KOPT-K1 (cell line): ENCODE data around the gene PRKN.
"Not testable (repeated sequence)": the region's sequence is repeated elsewhere in the genome, so short reads cannot be mapped to it uniquely, and the experiment has no call there.

Experiments used
- H3K27ac ChIP-seq: fragments of 200-600 bp; sonication (generic); 2 replicates; pipeline ENCODE4 v1.5.1; 2016; ENCODE audit warnings: antibody characterized with exemption, mild to moderate bottlenecking, low read depth, low read length; ENCODE audit not compliant: poor library complexity, severe bottlenecking
- H3K36me3 ChIP-seq: fragments of 200-600 bp; sonication (generic); 2 replicates; pipeline ENCODE4 v1.5.1; 2017; ENCODE audit warnings: antibody characterized with exemption, mild to moderate bottlenecking, low read length, moderate library complexity; ENCODE audit not compliant: insufficient read depth
- H3K9me3 ChIP-seq: fragments of 200-600 bp; sonication (generic); 2 replicates; pipeline ENCODE4 v1.5.1; 2017; ENCODE audit warnings: antibody characterized with exemption, low read length, mild to moderate bottlenecking; ENCODE audit not compliant: insufficient read depth, poor library complexity, severe bottlenecking

Gene PRKN

DNA sequence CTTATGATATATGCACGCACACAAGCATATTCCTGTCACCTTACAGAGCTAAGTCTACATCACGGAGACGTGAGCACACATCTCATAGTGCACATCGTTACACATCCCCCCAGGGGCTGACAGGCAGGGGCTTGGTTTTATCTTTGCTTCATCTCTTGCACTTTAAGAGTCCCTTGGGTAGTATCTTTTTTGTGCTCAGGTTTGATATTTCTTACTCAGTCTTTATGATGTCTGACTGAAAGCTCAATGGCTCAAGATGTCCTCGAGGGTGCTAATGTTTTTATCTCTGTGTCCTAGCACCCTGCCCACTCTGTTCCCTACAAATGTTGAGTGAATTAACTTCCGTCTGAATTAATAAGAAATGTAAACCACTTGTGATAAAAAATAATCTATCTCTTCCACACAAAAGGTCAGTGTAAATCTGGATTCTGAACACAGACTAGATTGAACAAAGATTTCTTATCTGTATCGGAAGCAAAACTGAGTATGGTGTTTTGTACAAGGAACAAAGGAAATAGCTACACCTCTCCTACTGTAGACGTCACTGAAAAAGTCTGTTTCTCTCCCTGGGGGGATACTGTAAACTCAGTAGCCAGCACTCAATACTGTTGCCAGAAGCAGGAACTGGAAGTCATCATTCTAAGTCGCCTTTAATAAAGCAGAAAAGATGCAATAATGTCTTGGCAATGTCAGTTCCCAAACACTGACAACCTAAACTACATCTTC, 195.1 kb downstream of the PRKN start:
- H3K9me3 ChIP-seq = no peaks in the 10 kb centered on the region
- H3K36me3 ChIP-seq = no peaks in the 10 kb centered on the region
- H3K27ac ChIP-seq = no peak overlapping the region

DNA sequence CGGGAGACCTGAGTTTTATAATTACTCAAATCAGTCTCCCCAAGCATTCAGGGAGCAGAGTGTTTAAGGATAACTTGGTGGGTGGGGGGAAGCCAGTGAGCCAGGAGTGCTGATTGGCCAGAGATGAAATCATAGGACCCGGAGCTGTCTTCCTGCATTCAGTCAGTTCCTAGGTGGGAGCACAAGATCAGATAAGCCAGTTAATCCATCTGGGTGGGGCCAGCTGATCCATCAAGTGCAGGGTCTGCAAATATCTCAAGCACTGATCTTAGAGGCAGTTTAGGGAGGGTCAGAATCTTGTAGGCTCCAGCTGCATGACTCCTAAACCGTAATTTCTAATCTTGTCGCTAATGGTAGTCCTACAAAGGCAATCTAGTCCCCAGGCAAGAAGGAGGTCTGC, 196.2 kb downstream of the PRKN start:
- not testable (repeated sequence) for H3K36me3 ChIP-seq, H3K9me3 ChIP-seq, H3K27ac ChIP-seq

DNA sequence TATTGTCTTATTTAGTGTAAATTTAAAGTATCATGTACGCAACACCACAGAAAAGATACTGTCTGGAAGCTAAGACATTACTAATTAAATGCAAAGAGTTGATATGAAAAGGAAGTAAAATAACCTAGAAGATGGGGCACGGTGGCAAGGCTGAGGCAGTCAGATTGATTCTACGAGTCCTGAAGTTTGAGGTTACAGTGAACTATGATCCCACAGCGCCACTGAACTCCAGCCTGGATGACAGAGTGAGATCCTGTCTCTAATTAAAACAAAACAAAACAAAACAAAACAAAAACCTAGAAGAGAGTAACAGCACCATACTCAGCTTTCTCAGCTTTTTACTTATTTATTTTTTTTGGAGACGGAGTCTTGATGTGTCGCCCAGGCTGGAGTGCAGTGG, 199.0 kb downstream of the PRKN start:
- no peaks in the 10 kb centered on the region for H3K36me3 ChIP-seq
- no peaks in the 10 kb centered on the region for H3K9me3 ChIP-seq
- no peak overlapping the region for H3K27ac ChIP-seq

DNA sequence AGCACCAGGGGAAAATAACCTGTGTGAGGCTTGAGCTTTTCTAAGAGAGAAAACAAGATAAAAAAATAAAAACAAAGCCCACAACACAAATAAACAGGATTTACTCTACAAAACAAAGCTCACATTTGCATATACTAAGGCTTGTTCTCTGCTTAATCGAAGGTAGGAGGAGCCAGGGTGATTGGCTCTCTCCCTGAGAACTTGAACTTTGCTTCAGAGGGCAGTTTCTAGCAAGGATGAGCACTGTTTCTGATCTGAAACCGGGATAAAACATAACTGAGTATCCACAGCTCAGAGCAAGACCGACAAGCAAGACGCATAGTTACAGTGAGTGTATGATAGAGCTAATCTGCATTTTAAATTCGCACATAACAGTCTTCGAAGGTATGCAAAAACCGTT, 200.6 kb downstream of the PRKN start:
- Histone ChIP-seq H3K9me3 (no peaks in the 10 kb centered on the region), H3K27ac (no peak overlapping the region), H3K36me3 (no peaks in the 10 kb centered on the region)

DNA sequence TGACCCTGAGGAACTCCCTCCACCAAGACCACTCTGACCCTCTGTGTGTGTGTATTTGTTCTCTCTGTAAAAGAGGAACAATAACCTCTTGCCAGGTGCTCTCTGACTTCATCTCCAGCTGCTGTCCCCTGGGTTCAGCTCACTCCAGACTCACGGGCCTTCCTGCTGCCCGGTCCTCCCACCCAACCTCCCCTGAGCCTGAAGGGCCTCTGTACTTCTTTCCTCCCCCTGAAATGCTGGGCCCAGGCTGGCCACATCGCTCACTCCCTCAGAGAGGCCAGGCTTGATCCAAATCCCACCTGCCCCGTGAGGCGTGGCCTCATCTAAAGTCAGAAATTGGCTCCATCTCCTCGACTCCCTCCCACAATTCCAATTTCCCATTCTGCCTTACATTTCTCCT, 202.4 kb downstream of the PRKN start:
- no peak overlapping the region for H3K27ac ChIP-seq
- no peaks in the 10 kb centered on the region for H3K9me3 ChIP-seq
- H3K36me3 ChIP-seq = no peaks in the 10 kb centered on the region

DNA sequence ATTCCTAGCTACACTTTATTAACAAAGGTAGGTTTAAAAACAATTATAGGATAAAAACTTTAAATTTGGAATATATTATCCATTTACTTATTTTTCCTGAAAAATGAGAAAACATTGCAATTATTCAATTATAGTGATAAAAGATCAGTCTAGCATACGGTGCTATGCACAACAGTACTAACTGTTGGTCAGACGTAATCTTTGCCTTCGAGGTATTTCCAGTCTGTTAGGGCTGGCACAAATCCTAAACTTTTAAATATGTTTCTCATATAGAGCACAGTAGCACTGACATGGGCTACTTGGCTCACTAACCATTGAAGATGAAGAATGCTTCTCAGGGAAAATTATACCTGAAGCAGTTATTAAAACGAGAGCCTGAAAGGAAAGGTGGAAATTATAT, 214.8 kb downstream of the PRKN start:
- H3K36me3 ChIP-seq = no peaks in the 10 kb centered on the region
- no peaks in the 10 kb centered on the region for H3K9me3 ChIP-seq
- no peak overlapping the region for H3K27ac ChIP-seq

DNA sequence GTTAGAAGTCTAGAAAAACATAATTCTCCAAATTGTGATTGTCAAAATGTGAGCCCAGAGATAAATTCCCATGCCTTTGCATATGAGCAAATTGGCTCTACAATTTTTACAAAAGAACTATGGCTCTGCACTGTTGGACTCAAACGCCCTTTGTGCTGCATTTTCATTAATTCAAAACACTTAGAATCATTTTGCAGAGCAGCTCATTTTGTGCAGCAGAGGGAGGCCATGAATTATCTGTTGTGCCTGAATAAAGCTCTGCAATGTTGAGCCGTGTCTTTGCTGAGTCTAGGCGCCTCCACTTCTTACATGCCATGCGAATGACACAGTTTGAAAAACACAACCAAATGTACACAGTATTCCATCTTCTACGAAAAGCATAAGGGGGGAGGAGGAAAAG, 230.2 kb downstream of the PRKN start:
- H3K9me3 ChIP-seq = no peaks in the 10 kb centered on the region
- no peak overlapping the region for H3K27ac ChIP-seq
- H3K36me3 ChIP-seq = no peaks in the 10 kb centered on the region

DNA sequence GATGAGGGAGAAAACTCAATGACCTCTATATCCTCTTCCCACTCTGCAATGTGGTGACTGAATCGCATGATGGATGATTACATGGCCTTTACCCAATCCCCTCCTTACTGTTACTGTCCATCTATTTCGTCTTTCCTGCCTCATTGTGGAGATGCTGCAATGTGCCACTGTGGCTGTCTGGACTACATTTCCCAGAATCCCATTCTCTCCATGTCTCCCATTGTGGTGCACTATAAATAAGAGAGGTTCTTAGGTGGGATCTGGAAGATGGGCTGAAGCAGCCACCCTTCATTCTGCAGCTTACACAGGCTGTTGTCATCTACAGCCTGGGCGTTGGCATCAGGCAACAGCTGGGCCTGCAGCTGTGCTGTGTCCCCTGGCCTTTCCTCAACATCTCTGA, 233.6 kb downstream of the PRKN start:
- no peak overlapping the region for H3K27ac ChIP-seq
- no peaks in the 10 kb centered on the region for H3K9me3 ChIP-seq
- no peaks in the 10 kb centered on the region for H3K36me3 ChIP-seq

DNA sequence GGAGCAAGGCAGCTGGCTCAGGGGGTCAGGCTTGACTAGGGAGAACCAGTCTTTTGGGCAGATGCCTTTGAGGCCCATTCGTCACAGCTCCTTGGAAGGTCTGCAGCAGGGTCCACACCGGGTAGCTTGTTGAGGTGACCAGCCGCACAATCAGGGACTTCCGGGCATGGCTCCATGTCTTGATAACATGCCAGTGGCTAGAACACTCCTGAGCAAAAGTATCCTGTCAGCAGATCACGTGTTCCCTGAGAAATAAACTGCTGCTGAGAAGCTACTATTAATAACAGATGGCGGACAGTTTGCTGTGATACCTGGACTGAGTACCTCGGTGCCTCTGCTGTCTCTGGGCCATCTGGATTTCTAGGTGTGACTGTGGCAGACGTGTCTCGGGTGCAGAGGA, 235.9 kb downstream of the PRKN start:
- Histone ChIP-seq H3K27ac (no peak overlapping the region), H3K36me3 (no peaks in the 10 kb centered on the region), H3K9me3 (no peaks in the 10 kb centered on the region)

DNA sequence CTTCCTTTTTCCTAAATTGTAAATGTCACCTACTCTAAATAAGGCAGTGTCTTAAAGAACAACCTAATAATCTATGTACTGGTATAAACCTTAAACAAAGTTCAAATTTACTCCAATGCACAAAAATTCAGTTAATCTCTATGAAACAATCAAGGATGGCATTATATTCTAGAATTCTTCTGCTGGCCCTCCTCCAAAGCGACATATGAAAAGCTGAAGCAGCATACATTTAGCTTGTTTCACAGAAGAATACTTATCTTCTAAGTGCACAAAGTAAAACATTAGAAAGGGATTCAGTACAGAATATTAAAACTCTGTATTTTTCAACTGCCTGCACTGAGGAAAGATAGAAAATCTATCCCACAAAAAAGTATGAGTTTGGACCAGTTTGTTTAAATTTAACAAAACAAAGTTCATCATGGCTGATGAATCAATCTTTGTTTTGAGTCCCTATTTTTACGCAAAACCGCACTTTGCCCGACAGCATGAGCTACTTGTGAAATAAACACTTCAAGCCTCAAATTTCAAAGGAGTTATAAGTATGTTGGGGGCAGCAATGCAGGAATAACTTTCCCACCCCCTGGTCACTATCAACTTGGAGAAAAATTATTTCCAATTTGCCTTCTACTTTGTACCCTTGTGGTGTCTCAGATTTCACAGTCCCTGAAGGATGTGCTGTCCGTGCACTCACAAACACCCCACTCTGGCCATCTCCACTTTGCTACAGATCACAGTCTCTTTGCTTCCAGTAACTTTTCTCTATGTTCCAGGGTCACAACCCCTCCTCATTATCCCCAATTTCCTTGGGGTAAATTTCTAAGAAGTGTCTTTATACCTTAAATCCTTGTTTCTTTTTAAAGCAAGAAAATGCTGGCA, 238.2 kb downstream of the PRKN start:
- Histone ChIP-seq H3K27ac (no peak overlapping the region), H3K36me3 (no peaks in the 10 kb centered on the region), H3K9me3 (no peaks in the 10 kb centered on the region)

DNA sequence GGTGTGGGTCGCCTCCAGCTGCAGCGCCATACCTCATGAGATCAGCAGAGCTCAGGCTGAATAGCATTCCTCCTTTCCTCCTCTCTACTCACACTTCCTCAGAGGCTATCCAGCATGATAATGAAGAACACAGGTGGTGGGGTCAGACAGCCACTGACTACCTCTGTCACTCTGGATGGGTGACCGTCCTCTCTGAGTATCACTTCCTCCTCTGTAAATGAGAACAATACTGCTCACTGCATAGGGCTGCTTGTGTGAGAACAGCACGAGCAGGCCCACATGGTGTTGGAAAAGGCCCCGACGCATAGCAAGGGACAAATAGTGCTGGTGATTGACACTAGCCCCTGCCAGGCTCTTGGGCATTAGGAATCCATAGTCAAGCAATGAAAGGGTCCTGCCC, 239.1 kb downstream of the PRKN start:
- Histone ChIP-seq H3K9me3 (no peaks in the 10 kb centered on the region), H3K27ac (no peak overlapping the region), H3K36me3 (no peaks in the 10 kb centered on the region)

DNA sequence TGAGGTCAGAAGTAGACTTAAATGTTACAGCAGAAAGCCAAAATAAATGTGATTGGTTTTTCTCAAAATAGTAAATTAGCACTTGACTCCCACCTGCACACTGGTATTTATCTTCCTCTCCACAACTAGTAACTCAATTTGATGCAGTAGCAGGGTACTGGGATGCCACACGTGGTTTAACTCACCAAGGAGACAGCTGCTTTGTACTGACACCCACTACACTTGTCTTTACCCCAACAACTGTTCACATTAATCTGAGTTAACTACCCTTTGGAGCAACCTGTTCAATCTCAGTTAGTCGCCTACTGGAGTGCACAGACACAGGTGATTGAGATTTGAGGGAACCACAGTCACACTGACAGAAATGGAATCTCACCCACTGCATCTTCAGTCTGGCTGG, 242.1 kb downstream of the PRKN start:
- H3K27ac ChIP-seq = no peak overlapping the region
- no peaks in the 10 kb centered on the region for H3K36me3 ChIP-seq
- no peaks in the 10 kb centered on the region for H3K9me3 ChIP-seq

DNA sequence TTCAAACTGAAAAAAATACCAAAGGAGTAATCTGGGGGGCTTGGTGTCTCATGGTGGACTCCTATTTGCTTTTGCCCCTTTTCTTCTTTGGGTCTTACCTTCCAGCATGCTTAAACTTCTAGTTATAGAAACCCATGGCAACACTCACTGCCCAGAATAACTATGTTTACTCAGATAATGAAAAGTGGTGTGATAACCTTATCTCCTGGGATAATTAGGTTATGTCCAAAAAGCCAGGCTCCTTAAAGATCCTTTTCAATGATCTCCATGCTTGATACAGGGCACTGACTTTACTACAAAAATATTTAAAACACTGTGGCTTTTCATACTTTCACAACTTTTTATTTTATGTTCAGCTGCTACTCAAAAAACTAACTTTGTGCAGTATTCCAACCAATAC, 245.6 kb downstream of the PRKN start:
- Histone ChIP-seq H3K36me3 (no peaks in the 10 kb centered on the region), H3K27ac (no peak overlapping the region), H3K9me3 (no peaks in the 10 kb centered on the region)

DNA sequence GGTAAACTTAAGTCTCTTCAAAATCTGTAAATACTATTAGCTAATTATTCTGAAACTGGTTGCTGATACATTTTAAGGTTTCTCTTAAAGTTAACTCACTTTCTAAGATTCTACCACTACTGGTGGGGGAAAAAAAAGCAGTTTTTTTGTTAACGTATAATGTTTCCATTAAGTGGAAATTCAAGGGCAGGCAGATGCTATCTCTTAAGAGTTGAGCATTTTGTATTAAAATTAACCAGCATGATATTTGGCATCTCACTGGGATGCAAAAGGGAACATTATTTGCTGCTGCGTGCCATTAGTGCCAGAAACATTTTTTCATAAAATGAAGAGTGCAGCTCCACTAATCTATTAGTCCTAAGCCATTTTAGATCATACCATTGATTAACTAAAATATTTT, 246.2 kb downstream of the PRKN start:
- H3K27ac ChIP-seq = no peak overlapping the region

DNA sequence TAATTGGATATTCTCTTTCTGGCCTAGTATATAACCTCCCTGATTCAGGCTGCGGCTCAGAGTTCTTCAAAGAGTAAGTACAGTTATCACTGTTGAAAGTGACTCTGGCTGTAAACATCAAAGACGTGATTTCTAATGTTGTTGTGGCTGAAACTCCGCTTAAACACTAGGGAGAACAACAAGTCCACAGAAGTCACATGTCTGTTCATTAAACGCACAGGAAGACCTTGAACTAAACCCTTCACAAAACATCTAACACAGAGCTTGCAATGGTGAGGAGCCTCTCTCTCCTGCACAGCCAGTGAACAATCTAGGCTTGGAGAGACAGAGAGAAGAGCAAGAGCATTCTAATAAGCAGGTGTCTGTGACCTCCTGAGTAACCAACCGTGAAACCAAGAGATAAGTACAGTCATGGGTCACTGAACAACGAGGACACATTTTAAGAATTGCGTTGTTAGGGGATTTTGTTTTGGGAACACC, 249.3 kb downstream of the PRKN start:
- Histone ChIP-seq H3K9me3 (no peaks in the 10 kb centered on the region), H3K27ac (no peak overlapping the region), H3K36me3 (no peaks in the 10 kb centered on the region)

More for the DNA sequence above, 246.2 kb downstream of the PRKN start:
- no peaks in the 10 kb centered on the region for H3K36me3 ChIP-seq
- H3K9me3 ChIP-seq = no peaks in the 10 kb centered on the region

DNA sequence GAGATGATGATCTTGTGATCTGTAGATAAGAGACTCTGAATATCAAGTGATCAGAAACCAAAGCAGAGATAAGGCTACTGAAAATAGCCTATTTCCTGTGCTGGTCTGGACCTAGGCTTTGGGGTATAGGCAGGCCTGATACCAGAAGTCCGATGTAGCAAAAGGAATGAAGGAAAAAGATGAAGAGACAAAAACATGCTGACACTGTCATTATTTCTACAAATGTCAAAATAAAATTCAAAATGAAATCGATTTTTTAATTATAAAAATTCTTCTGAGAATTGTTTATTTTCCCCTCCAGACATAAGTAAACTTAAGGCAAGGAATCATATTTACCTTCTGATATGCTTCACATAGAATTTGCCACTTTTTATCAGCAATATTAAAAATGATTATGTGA, 252.8 kb downstream of the PRKN start:
- Histone ChIP-seq H3K9me3 (no peaks in the 10 kb centered on the region), H3K27ac (no peak overlapping the region), H3K36me3 (no peaks in the 10 kb centered on the region)
